CD4-positive, alpha-beta T cell (primary cell): ENCODE measurements around the gene CLDN22. TPM values are rescaled to one million over a fixed set of nuclear protein-coding genes. Genes with fewer than 3 reads are reported as not detected.

Source experiments
- ATAC-seq: fragments of 200-7000 bp; cut with Tn5 transposase; one replicate; pipeline ENCODE4 v1.10.0; 2022; ENCODE audit warnings: mild to moderate bottlenecking; ENCODE audit not compliant: poor library complexity
- CTCF ChIA-PET: fragments of 350-600 bp; sonication (Branson Sonifier 250); formaldehyde crosslinking; loops from one replicate; lab custom pipeline; 2021; ENCODE audit warnings: antibody characterized with exemption, inconsistent platforms; lab: Charles Lee
- POLR2A ChIA-PET: fragments of 350-600 bp; sonication (Branson Sonifier 250); formaldehyde crosslinking; loops from one replicate; lab custom pipeline; 2021; ENCODE audit warnings: antibody characterized with exemption, inconsistent platforms; lab: Charles Lee
- DNase-seq, 14 experiments: peaks; one replicate each; pipeline ENCODE4 v3.0.0-alpha.2; 2013 to 2020; ENCODE audit warnings: mixed read lengths in 2 of 14
- H3K27ac ChIP-seq, 2 donors: one replicate each; pipeline versions ENCODE4 v1.5.1 to v1.7.0; 2013; ENCODE audit warnings: low read length in 2 of 2, low read depth in 1 of 2, mild to moderate bottlenecking in 1 of 2
- H3K27me3 ChIP-seq, 2 experiments: 1 replicate in 1 of 2; 2 replicates in 1 of 2; pipeline versions ENCODE4 v1.6.1 to v1.7.0; 2013; ENCODE audit warnings: low read length in 2 of 2, control low read depth in 1 of 2, mild to moderate bottlenecking in 1 of 2, moderate library complexity in 1 of 2; ENCODE audit not compliant: insufficient read depth in 2 of 2, control insufficient read depth in 1 of 2
- H3K36me3 ChIP-seq: one replicate; pipeline ENCODE4 v1.6.1; 2013; ENCODE audit warnings: low read length, control low read depth; ENCODE audit not compliant: insufficient read depth
- H3K4me1 ChIP-seq: one replicate; pipeline ENCODE4 v1.6.1; 2013; ENCODE audit warnings: low read length, control low read depth; ENCODE audit not compliant: insufficient read depth
- H3K4me3 ChIP-seq: one replicate; pipeline ENCODE4 v1.5.1; 2013; ENCODE audit warnings: mild to moderate bottlenecking, low read length, moderate library complexity
- H3K9me3 ChIP-seq, 2 experiments: 1 replicate in 1 of 2; 2 replicates in 1 of 2; pipeline versions ENCODE4 v1.6.1 to v1.7.0; 2013; ENCODE audit warnings: low read length in 2 of 2, mild to moderate bottlenecking in 2 of 2, control low read depth in 1 of 2, moderate library complexity in 1 of 2; ENCODE audit not compliant: control insufficient read depth in 1 of 2, insufficient read depth in 1 of 2
- H3K27ac Mint-ChIP-seq: one replicate; pipeline ENCODE4 v1.8.0; 2020; ENCODE audit warnings: mixed read lengths
- H3K27me3 Mint-ChIP-seq: one replicate; pipeline ENCODE4 v1.8.0; 2021; ENCODE audit warnings: mixed read lengths
- H3K36me3 Mint-ChIP-seq: one replicate; pipeline ENCODE4 v1.8.0; 2021; ENCODE audit warnings: low read depth, mixed read lengths
- H3K4me1 Mint-ChIP-seq: one replicate; pipeline ENCODE4 v1.8.0; 2021; ENCODE audit warnings: low read depth, mixed read lengths
- H3K4me3 Mint-ChIP-seq: one replicate; pipeline ENCODE4 v1.8.0; 2020; ENCODE audit warnings: mild to moderate bottlenecking, mixed read lengths
- H3K9me3 Mint-ChIP-seq: one replicate; pipeline ENCODE4 v1.8.0; 2020; ENCODE audit warnings: mixed read lengths
- CTCF ChIP-seq: fragments of 200-600 bp; IDR thresholded peaks from one replicate; pipeline ENCODE4 v1.8.0; 2022; ENCODE audit warnings: antibody characterized with exemption, mild to moderate bottlenecking
- intact Hi-C, 2 experiments: fragments of 100-400 bp; cut with DNase I in 1 of 2; cut with micrococcal nuclease in 1 of 2; formaldehyde crosslinking; loops; one replicate each; pipeline versions ENCODE4 v1.15.1 to v1.9.0; 2023 to 2025; cut with DNase I, micrococcal nuclease
- total RNA-seq, 174 experiments: library from RNA in 2 of 174; stranded (reverse) in 2 of 174; gene quantifications; one replicate each; pipeline ENCODE4 v1.2.3 and lab custom pipeline; 2021 to 2026

Gene CLDN22
- total RNA-seq, 2 experiments from 2014 or later, result not detected

DNA sequence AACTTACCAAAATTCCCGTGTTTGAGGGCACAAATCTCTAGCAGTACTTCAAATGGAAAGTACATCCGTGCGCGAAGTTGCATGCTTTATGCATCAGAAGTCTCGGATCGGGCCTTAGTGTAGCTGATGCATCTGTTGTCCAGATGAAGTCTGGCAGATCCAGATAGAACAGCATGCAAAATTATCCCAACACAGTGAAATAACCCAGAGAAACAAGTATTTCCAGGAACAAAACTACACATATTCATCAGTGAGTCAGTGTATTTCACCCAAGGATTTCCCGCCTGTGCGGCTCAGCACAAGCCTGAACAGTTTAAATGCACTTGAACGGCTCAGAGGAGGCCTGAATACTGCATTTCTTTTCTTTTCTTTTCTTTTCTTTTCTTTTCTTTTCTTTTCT, 29.6 kb upstream of the CLDN22 start:
- intact Hi-C loops, result no loop called here

DNA sequence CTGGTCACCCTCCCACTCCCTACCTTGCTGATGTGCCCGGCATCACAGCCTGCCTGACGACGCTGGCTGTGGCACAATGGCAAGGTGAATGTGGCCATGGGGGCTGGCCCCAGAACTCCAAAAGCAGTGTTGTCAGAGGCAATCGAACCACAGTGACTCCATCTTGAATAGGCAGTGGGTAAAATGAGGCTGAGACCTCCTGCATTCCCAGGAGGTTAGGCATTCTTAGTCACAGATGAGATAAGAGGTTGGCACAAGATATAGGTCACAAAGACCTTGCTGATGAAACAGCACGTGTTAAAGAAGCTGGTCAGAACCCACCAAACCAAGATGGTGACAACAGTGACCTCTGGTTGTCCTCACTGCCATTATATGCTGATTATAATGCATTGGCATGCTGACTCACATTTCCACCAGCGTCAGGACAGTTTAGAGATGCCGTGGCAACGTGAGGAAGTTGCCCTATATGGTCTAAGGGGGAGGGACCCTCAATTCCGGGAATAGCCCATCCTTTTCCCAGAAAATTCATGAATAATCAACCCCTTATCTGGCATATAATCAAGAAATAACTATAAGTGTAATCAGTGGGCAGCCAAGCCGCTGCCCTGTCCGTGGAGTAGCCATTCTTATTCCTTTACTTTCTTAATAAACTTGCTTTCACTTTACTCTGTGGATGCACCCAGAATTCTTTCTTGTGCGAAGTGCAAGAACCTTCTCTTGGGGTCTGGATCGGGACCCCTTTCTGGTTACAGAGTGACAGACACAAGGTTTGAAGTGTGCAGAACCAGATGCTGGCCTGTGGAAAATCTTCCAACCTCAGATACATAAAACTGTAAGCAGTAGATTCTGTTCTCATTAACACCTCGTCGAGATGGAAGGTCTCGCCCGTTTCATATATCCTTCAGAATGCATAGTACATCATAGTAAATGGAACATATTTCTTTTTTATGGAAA, 28.9 kb upstream of the CLDN22 start:
- no peaks in the 10 kb centered on the region for H3K4me1 Mint-ChIP-seq
- no peak for TF ChIP-seq CTCF
- ChIA-PET POLR2A (no interaction called here), CTCF (no interaction called here)
- H3K36me3 Mint-ChIP-seq, result no peaks in the 10 kb centered on the region
- peaks cover 57% of the 10 kb centered on the region for H3K27me3 Mint-ChIP-seq
- H3K27ac ChIP-seq, result no peak overlapping the region
- intact Hi-C loops, result no loop called here
- H3K4me3 Mint-ChIP-seq, result no peak overlapping the region
- no peaks in the 10 kb centered on the region for H3K9me3 ChIP-seq
- DNase-seq, result no peak
- H3K4me1 ChIP-seq, result no peaks in the 10 kb centered on the region
- no peaks in the 10 kb centered on the region for H3K9me3 Mint-ChIP-seq
- peaks cover 3 to 13% of the 10 kb centered on the region in 2 experiments for H3K27me3 ChIP-seq
- H3K4me3 ChIP-seq, result no peak overlapping the region
- H3K36me3 ChIP-seq, result no peaks in the 10 kb centered on the region
- no peak overlapping the region for H3K27ac Mint-ChIP-seq
- no peak for ATAC-seq

More for the DNA sequence above, 29.6 kb upstream of the CLDN22 start:
- Histone ChIP-seq H3K27me3 (peaks cover 0 to 13% of the 10 kb centered on the region in 2 experiments), H3K9me3 (no peaks in the 10 kb centered on the region), H3K4me3 (no peak overlapping the region), H3K4me1 (no peaks in the 10 kb centered on the region), H3K36me3 (no peaks in the 10 kb centered on the region), H3K27ac (no peak overlapping the region)
- ATAC-seq, result no peak
- TF ChIP-seq CTCF, result no peak
- Mint-ChIP-seq H3K27me3 (peaks cover 53% of the 10 kb centered on the region), H3K4me3 (no peak overlapping the region), H3K27ac (no peak overlapping the region), H3K4me1 (no peaks in the 10 kb centered on the region), H3K9me3 (no peaks in the 10 kb centered on the region), H3K36me3 (no peaks in the 10 kb centered on the region)
- CTCF ChIA-PET, result no interaction called here
- POLR2A ChIA-PET, result no interaction called here
- DNase-seq, result no peak

DNA sequence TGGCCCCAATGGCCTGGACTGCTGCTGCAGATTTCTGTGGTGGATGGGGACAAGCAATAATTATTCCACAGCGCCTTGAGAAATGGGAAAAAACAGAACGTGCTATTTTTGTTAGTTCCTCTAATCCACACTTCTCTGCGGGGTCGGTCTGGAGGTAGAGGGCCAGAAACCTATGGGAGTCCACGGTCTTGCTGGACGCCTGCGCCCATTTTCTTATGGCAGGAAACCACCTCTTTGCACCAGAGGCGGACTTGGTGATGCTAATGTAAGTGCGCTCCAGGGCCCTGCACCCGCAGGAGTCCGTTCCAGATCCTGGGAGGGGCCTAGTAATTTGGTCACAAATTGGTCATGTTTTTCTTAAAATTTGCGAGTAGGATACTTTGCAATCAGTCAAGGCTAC, 28.1 kb upstream of the CLDN22 start:
- no peak overlapping the region for H3K27ac Mint-ChIP-seq
- intact Hi-C loops, result no loop called here
- ChIA-PET CTCF (no interaction called here), POLR2A (no interaction called here)
- no peak overlapping the region for H3K4me3 Mint-ChIP-seq
- DNase-seq (no peak), ATAC-seq (no peak)
- H3K9me3 Mint-ChIP-seq, result no peaks in the 10 kb centered on the region
- H3K4me1 ChIP-seq, result peaks cover 1% of the 10 kb centered on the region
- H3K27me3 ChIP-seq, result peaks cover 3 to 17% of the 10 kb centered on the region in 2 experiments
- H3K36me3 Mint-ChIP-seq, result no peaks in the 10 kb centered on the region
- H3K4me1 Mint-ChIP-seq, result no peaks in the 10 kb centered on the region
- H3K36me3 ChIP-seq, result no peaks in the 10 kb centered on the region
- H3K27ac ChIP-seq, result no peak overlapping the region
- no peak overlapping the region for H3K4me3 ChIP-seq
- H3K9me3 ChIP-seq, result no peaks in the 10 kb centered on the region
- peaks cover 56% of the 10 kb centered on the region for H3K27me3 Mint-ChIP-seq
- TF ChIP-seq CTCF, result no peak
